PFSK-1 (cell line): ENCODE measurements around the gene MBOAT2.

ENCODE experiments used
- FOXP2 ChIP-seq: optimal IDR thresholded peaks from 2 replicates; pipeline ENCODE3; 2011; ENCODE audit warnings: borderline replicate concordance, control low read depth, inconsistent platforms; ENCODE audit not compliant: insufficient read depth; ENCODE audit errors: extremely low read length, extremely low read depth
- POLR2AphosphoS5 ChIP-seq: IDR thresholded peaks from 2 replicates; pipeline ENCODE4 v1.6.1; 2012; ENCODE audit warnings: low read depth, mild to moderate bottlenecking, control low read depth, low read length, moderate library complexity
- REST ChIP-seq, 2 experiments: IDR thresholded peaks; 2 replicates each; pipeline versions ENCODE4 v1.6.1 to v1.8.0; 2011 to 2012; ENCODE audit warnings: low read depth in 2 of 2, low read length in 2 of 2, control low read depth in 1 of 2, inconsistent platforms in 1 of 2, mild to moderate bottlenecking in 1 of 2, moderate library complexity in 1 of 2; ENCODE audit not compliant: insufficient read depth in 1 of 2
- SIN3A ChIP-seq: IDR thresholded peaks from 2 replicates; pipeline ENCODE4 v1.6.1; 2012; ENCODE audit warnings: mild to moderate bottlenecking, low read length, moderate library complexity, borderline replicate concordance; ENCODE audit not compliant: insufficient read depth
- TAF1 ChIP-seq: IDR thresholded peaks from 2 replicates; pipeline ENCODE4 v1.6.1; 2012; ENCODE audit warnings: low read length, control low read depth, borderline replicate concordance; ENCODE audit not compliant: insufficient read depth

Gene MBOAT2

GRCh38 chr2:8803658-8804379 is 199.7 kb downstream of the MBOAT2 start:
- no peak for TF ChIP-seq SIN3A
- no peak for TF ChIP-seq REST (IDR thresholded peaks at IDR 0.05; ENCODE audit: insufficient read depth in 1 of 2, low read depth in 2 of 2, low read length in 2 of 2)
- TF ChIP-seq TAF1: no peak
- no peak for TF ChIP-seq FOXP2
- TF ChIP-seq POLR2AphosphoS5: no peak

DNA sequence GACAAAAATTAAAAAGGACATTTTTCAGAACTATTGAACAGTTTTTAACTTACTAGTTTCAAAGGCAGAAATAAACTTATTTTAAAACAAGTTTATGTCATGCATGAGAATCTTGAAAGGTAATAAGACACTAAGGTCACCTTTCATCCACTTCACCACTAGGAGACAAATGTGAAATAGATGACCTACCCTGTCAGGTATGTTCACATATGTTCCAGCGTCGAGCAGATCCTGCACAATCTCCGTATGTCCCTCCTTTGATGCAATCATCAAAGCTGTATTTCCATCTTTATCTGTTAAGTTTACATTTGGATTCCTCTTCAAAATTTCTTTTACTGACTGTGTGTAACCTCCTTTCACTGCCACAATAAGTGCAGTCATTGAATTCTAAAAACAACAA is 200.7 kb downstream of the MBOAT2 start:
- TF ChIP-seq SIN3A: no peak
- no peak for TF ChIP-seq FOXP2
- TF ChIP-seq POLR2AphosphoS5: no peak
- TF ChIP-seq REST (IDR thresholded peaks at IDR 0.05; ENCODE audit: insufficient read depth in 1 of 2, low read depth in 2 of 2, low read length in 2 of 2): no peak
- no peak for TF ChIP-seq TAF1
